ENCODE measurements around the gene ACTR3. TPM values are rescaled to one million over a fixed set of nuclear protein-coding genes. Genes with fewer than 3 reads are reported as not detected.
"Not testable (repeated sequence)": the region's sequence is repeated elsewhere in the genome, so short reads cannot be mapped to it uniquely, and the experiment has no call there.

ACTR3 gene
- polyA plus RNA-seq, 1 donor from 2014 or later: 255 TPM

DNA sequence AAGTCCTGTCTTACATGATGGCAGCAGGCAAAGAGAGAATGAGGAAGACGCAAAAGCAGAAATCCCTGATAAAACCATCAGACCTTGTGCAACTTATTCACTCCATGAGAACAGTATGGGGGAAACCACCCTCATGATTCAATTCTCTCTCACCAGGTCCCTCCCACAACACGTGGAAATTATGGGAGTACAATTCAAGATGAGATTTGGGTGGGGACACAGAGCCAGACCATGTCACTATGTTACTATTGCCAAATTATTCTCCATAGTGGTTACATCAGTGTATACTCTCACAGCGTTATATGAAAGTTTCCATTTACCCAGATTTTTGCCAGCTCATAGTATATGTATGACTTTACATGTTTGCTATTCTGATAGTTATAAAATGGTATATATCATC lies 61.0 kb downstream of the ACTR3 start:
- not testable (repeated sequence) for H4K20me1 ChIP-seq (ENCODE audit: insufficient read depth); H3K27me3 ChIP-seq (ENCODE audit: insufficient read depth, low read depth, low read length); H3F3A ChIP-seq (ENCODE audit: insufficient read depth, low read length, poor library complexity, severe bottlenecking); H3K4me3 ChIP-seq (ENCODE audit: low read length); H3K9ac ChIP-seq (ENCODE audit: low read length); H3K9me2 ChIP-seq (ENCODE audit: insufficient read depth, low read length); H3K4me2 ChIP-seq (ENCODE audit: low read length); H2AFZ ChIP-seq (ENCODE audit: low read depth, low read length); H3K9me3 ChIP-seq (ENCODE audit: low read length); H3K27ac ChIP-seq (ENCODE audit: low read length); H3K79me2 ChIP-seq (replicated peaks; ENCODE audit: insufficient read depth, low read length)
- peaks cover 16% of the 10 kb centered on the region for H3K36me3 ChIP-seq (ENCODE audit: insufficient read depth, low read length)

DNA sequence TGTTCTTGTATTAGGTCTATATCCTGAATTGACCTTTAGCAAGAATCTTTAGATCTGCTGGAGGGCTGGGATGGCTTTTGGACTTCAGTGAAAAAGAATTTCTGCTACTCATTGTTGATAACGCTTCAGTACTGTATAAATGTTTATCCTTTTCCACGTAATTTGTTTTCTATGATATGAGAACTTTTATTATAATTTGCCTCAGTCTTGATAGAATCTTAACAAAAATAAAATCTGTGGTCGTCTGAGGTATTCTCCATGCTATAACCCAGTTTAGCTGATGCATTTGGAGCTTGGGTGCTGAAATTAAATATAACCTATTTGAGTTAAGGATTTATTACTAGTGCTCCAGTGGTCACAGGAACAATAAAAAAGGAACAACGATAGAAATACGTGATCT lies 71.1 kb downstream of the ACTR3 start:
- Histone ChIP-seq H3K79me2 (replicated peaks; ENCODE audit: insufficient read depth, low read length) (no peaks in the 10 kb centered on the region), H3K27ac (ENCODE audit: low read length) (no peak overlapping the region), H3K9me2 (ENCODE audit: insufficient read depth, low read length) (no peaks in the 10 kb centered on the region), H3K9me3 (ENCODE audit: low read length) (no peaks in the 10 kb centered on the region), H4K20me1 (ENCODE audit: insufficient read depth) (no peaks in the 10 kb centered on the region), H3F3A (ENCODE audit: insufficient read depth, low read length, poor library complexity, severe bottlenecking) (no peaks in the 10 kb centered on the region), H3K4me3 (ENCODE audit: low read length) (no peak overlapping the region), H3K27me3 (ENCODE audit: insufficient read depth, low read depth, low read length) (no peaks in the 10 kb centered on the region), H3K9ac (ENCODE audit: low read length) (no peak overlapping the region), H2AFZ (ENCODE audit: low read depth, low read length) (no peak overlapping the region), H3K4me2 (ENCODE audit: low read length) (no peak overlapping the region), H3K36me3 (ENCODE audit: insufficient read depth, low read length) (no peaks in the 10 kb centered on the region)
- TF ChIP-seq SMC3 (conservative IDR thresholded peaks at IDR 0.05; ENCODE audit: poor library complexity) (no peak), POLR2AphosphoS5 (IDR thresholded peaks at IDR 0.05) (no peak), RAD21 (conservative IDR thresholded peaks at IDR 0.05) (no peak), EP300 (conservative IDR thresholded peaks at IDR 0.05; ENCODE audit: poor library complexity, severe bottlenecking) (no peak)
- TF ChIP-seq, protein P1, sequence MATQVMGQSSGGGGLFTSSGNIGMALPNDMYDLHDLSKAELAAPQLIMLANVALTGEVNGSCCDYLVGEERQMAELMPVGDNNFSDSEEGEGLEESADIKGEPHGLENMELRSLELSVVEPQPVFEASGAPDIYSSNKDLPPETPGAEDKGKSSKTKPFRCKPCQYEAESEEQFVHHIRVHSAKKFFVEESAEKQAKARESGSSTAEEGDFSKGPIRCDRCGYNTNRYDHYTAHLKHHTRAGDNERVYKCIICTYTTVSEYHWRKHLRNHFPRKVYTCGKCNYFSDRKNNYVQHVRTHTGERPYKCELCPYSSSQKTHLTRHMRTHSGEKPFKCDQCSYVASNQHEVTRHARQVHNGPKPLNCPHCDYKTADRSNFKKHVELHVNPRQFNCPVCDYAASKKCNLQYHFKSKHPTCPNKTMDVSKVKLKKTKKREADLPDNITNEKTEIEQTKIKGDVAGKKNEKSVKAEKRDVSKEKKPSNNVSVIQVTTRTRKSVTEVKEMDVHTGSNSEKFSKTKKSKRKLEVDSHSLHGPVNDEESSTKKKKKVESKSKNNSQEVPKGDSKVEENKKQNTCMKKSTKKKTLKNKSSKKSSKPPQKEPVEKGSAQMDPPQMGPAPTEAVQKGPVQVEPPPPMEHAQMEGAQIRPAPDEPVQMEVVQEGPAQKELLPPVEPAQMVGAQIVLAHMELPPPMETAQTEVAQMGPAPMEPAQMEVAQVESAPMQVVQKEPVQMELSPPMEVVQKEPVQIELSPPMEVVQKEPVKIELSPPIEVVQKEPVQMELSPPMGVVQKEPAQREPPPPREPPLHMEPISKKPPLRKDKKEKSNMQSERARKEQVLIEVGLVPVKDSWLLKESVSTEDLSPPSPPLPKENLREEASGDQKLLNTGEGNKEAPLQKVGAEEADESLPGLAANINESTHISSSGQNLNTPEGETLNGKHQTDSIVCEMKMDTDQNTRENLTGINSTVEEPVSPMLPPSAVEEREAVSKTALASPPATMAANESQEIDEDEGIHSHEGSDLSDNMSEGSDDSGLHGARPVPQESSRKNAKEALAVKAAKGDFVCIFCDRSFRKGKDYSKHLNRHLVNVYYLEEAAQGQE (IDR thresholded peaks at IDR 0.05; ENCODE audit: borderline replicate concordance): no peak

DNA sequence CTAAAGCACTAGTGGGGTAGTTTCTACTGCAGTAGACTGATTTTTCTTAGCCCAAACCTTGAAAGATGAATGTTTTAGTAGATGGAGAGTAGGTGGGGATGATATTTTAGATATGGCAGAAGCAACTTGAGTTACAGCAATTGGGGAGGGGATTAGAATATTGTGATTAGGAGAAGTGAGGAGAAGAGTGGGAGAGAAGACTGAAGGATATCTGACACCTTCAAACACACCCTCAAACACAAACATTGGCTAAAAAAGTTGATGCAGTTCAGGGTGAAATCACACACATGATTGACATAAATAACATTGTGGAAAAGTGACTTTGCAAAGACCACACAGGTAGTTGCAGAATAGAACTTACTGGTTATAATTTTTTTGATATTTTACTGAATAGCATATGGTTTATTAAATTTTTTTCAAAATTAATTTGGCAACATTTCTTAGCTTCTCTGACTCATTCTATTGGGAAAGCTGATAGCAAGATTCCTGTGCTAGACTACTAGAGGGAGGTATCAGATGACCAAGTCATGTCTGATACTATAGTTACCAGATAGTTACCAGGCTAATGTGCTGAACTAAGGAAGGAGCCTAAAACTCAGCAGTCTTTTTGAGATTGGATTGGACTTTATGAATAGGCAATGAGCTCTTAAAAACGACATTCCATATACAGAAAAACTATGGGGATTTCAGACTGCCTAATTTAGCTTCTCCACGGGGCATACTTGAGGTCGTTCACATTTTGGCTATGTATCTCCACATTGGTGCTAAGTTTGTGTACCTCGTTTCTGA lies 73.0 kb downstream of the ACTR3 start:
- Histone ChIP-seq H3K4me3 (ENCODE audit: low read length) (no peak overlapping the region), H3F3A (ENCODE audit: insufficient read depth, low read length, poor library complexity, severe bottlenecking) (no peaks in the 10 kb centered on the region), H3K4me2 (ENCODE audit: low read length) (no peak overlapping the region), H3K36me3 (ENCODE audit: insufficient read depth, low read length) (no peaks in the 10 kb centered on the region), H3K27me3 (ENCODE audit: insufficient read depth, low read depth, low read length) (no peaks in the 10 kb centered on the region), H3K9ac (ENCODE audit: low read length) (no peak overlapping the region), H3K9me2 (ENCODE audit: insufficient read depth, low read length) (no peaks in the 10 kb centered on the region), H4K20me1 (ENCODE audit: insufficient read depth) (no peaks in the 10 kb centered on the region), H3K9me3 (ENCODE audit: low read length) (no peaks in the 10 kb centered on the region), H3K79me2 (replicated peaks; ENCODE audit: insufficient read depth, low read length) (no peaks in the 10 kb centered on the region), H2AFZ (ENCODE audit: low read depth, low read length) (no peak overlapping the region), H3K27ac (ENCODE audit: low read length) (no peak overlapping the region)
- TF ChIP-seq TAF1 (IDR thresholded peaks at IDR 0.05; ENCODE audit: low read depth) (no peak), SMC3 (conservative IDR thresholded peaks at IDR 0.05; ENCODE audit: poor library complexity) (no peak), EP300 (conservative IDR thresholded peaks at IDR 0.05; ENCODE audit: poor library complexity, severe bottlenecking) (no peak), EZH2 (IDR thresholded peaks at IDR 0.05; ENCODE audit: borderline replicate concordance, insufficient read depth, low read length, poor library complexity, severe bottlenecking) (no peak), POLR2AphosphoS5 (IDR thresholded peaks at IDR 0.05) (no peak), RAD21 (conservative IDR thresholded peaks at IDR 0.05) (no peak), MXI1 (conservative IDR thresholded peaks at IDR 0.05; ENCODE audit: poor library complexity, severe bottlenecking) (no peak)
- TF ChIP-seq, protein P1 (IDR thresholded peaks at IDR 0.05; ENCODE audit: borderline replicate concordance): no peak
- TF ChIP-seq, protein P2, sequence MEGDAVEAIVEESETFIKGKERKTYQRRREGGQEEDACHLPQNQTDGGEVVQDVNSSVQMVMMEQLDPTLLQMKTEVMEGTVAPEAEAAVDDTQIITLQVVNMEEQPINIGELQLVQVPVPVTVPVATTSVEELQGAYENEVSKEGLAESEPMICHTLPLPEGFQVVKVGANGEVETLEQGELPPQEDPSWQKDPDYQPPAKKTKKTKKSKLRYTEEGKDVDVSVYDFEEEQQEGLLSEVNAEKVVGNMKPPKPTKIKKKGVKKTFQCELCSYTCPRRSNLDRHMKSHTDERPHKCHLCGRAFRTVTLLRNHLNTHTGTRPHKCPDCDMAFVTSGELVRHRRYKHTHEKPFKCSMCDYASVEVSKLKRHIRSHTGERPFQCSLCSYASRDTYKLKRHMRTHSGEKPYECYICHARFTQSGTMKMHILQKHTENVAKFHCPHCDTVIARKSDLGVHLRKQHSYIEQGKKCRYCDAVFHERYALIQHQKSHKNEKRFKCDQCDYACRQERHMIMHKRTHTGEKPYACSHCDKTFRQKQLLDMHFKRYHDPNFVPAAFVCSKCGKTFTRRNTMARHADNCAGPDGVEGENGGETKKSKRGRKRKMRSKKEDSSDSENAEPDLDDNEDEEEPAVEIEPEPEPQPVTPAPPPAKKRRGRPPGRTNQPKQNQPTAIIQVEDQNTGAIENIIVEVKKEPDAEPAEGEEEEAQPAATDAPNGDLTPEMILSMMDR (IDR thresholded peaks at IDR 0.05; ENCODE audit: poor library complexity, severe bottlenecking): no peak

All from neural cell (in vitro differentiated cells).